Retina (tissue), 1 donor: ENCODE measurements around the gene WBP11.

Experiments used
- DNase-seq: peaks from one replicate; pipeline ENCODE4 v3.0.0-alpha.2; 2016

The WBP11 gene

DNA sequence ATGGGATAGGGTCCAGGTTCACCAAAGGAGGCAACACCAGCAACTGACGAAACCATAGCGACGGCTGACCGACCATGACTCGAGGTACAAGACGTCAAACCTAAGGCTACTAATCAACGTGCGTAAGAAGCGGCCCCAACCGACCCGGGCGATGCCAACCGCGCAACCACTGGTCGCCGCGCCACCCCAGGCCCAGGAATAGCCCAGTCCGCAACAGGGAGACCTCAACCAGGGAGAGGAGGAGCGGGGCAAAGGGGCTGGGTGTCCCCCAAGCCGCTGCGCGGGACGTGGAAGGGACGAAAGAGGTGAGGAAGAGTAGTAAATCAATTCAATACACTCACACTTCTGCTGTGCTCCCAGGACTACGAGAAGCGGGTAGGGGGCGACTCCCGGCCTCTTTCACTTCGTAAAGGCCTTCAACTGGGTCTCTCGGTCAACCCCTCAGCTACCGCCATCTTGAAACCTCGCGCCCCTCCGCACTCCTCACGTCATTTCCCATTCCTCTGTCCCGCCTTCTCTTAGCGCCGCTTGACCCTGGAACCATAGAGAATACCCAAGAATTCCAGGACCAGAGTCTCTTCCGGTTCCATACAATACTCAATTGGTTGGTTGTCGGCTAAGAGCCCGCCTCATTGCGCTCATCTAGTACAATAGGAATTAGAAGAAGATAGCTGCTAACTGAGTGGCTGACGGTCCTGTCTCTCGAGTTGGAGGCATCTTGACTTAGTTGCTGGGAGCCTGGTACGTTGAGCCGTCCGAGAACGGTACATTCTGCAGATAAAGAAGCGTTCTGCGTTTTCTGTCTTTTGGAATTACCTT lies at the start of gene WBP11, which contains the start of gene C12orf60:
WBP11 (minus strand) TSS at position 468 of the 819 bp plus-strand sequence. CDS start 2,095 bp downstream, outside the sequence.
C12orf60 (plus strand) TSS at position 660 of the 819 bp plus-strand sequence. CDS start 19,266 bp downstream, outside the sequence.
- DNase-seq: peak; percentile 96

DNA sequence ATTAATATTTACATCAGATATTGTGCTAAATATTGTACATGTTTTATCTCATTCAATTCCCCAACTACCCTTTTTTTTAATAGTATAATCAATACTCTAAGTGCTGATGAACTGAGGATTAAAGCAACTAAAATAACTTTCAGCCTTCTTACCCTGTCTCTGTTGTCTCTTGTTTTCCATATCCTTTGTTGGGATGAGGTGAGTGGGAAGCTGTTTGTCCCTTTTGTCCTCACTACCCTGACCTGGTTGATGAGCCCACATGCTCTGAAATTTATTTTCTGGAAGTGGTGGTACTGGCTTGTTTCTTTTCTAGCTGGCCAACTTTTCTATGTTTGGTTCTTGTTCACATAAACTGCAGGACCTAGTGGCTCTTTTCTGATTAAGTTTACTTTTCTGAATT lies 49.6 kb upstream of the WBP11 start:
- DNase-seq: no peak

DNA sequence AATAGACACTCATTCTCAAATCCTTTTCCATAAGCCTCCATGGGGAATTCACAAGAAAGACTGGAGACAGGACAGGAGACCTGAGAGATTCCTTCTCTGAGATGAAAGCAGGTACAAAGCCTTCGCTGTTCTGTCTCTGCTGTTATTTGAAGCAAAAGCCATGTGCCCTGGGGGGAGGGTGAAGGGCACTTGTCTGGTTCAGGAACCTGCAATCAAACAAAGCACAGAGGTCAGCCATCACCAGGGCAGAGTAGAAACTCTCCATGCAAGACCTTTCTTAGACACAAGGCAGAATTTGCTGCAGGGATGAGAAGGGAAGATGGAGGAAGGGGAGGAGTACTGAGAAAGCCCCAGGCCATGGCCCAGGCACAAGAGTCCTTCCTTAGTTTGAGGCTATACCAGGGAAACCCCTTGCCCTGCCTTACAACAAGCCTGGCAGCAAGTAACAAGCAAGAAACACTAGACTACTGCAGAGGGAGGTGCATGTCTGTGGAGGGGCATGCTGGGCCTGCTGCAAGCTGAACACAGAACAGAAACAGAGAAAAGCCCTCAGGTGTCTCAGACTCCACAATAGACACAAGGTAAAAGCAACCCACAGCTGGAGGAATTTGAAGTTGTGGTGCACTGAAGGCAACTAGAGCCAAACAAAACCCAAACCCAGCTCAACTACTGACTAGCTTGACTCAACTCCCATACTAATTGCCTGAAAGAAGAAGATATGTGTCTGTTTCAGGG lies 47.8 kb upstream of the WBP11 start:
- DNase-seq: no peak

DNA sequence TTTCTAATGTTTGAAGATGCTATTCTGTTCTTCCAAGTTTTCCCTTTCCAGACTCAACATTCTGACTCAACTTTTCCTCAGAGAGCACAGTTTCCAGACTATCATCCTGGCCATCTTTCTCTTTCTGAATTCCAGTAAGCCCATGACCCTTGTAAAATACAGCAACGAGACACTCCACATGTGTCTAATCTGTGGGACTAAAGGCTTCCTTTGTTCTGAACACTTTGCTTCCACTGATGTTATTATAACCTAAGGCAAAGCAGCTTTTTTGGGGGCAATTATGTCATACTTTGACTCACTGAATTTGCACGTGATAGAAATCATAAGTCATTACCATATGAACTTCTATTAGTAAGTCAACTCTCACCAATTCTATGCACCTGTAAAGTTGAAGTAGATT lies 46.4 kb upstream of the WBP11 start:
- no peak for DNase-seq

DNA sequence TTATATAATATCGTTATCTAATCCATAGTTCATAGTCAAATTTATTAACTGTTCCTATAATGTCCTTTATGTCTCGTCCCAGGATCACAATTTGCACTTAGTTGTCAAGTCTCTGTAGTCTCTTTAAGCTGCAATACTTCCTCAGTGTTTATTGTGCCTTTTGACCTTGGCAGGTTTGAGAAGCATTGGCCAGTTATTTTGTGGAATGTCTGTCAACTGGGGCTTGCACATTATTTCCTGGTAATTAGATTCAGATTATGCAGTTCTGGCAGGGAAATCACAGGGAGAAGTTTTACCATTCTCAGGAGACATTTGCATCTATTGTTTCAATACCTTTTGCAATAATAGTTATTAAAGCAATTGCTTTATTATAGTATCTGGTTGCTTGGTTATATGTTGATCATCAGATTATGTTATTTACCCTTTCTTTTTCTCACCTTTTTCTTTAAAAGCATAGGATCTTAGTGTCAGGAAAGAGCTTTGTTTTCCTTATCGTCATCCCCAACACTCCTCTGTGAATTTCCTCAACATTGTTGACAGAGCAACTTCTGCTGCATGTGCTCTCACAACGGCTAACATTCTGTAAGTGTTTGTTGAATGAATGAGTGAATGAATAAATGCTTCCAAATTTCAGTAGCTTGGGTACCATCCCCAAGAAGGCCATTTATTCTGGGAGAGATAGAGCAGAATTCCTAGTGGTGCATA lies 43.8 kb upstream of the WBP11 start:
- DNase-seq: no peak

DNA sequence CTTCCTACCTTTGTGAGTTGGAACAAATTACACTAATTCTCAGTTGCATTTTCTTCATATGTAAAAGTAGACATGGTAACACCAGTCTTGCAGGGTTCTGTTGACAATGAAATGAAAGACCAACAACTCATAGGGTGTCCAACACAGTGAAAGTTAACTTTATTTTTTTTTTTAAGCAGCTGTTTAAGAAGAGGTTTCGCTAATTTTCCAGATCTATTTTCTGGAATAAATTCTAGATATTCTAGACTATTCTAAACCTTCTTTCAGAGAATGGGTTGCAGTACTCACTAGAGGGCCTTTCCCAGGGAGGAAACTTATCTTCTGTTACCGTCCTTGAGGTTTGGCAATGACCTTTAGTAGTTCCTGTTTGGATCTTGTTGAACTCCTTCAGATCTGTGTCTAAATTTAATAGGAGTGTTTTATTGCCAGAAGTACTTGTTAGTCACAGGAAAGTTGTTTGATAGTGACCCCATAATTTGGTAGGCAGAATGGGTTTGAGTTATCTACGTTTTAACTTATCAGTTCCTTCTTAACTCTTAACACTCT lies 42.8 kb upstream of the WBP11 start:
- DNase-seq: no peak

DNA sequence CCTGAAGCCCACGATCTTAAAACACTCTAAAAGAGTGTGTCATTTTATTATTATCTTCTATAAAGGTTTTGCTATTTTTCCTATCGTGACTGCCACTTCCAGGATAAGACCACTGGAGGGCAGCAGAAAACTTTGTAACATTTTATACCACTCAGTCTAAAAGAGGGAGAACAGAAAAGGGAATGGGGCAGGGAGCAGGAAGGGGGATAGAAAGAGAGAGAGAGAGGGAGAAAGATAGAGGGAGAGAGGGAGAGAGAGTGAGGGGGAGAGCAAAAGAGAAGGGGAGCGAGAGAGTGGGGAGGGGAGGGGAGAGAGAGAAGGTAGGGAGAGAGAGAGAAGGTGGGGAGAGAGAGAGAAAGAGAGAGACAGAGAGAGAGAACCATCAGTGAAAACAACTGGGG lies 42.1 kb upstream of the WBP11 start:
- DNase-seq: peak; percentile 49

DNA sequence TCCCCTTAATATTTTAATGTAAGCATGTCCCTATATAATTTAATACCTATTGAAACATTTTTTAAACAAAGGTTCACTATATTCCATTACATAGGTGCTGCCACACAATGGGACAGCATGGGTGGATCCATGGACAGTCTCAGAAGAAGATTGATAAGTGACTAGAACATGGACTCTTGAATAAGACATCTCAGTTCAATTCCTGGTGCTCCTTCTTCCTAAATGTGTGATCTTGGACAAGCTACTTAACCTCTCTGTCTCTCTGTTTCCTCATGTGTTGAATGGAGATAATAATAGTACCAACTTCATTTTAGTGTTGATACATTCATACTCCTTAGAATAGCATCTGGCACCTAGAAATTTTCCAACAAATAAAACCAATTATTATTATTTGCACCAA lies 41.1 kb upstream of the WBP11 start:
- DNase-seq: no peak

DNA sequence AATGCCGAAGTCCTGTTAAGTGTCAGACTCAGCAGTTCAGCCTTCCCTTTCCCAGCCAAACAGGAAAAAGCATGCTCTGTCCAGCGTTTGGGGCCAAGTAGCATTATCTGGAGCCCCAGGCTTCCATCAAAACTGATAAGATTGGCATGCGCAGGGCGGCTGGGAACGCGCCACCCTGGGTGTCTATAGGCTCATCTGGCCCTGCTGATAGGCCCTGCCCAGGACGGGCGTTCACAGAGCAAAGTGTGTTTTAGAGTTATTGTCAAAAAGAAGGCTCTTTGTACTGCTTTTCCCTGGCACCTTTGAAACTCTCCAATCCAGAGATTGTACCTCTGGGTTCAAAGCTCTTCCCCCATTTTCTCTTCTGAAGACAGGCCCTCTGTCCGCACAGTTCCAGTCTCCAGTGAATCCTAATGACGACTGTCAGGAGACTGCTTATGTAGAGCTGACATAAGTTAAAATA lies 40.2 kb upstream of the WBP11 start, which contains the start of gene ART4:
ART4 (minus strand) TSS at position 102 of the 463 bp plus-strand sequence. CDS start 413 bp downstream, outside the sequence.
- DNase-seq: no peak

DNA sequence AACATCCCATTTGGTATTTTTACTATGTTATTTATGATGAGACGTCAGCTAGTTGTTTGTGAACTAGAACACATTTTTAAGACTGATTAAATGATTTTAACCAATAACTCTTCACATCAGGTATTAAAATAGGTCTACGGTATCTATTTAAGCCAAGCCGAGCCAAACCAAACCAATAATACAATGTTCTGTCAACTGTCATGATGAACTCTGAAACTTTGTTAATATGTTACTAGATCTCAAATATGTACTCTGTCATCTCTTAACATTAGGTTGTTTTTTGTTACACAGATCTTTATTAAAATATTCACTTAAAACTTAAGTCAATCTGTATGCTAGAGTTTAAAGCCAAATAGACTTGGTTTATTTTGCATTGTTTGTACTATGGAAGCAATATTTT lies 39.0 kb upstream of the WBP11 start:
- DNase-seq: no peak

DNA sequence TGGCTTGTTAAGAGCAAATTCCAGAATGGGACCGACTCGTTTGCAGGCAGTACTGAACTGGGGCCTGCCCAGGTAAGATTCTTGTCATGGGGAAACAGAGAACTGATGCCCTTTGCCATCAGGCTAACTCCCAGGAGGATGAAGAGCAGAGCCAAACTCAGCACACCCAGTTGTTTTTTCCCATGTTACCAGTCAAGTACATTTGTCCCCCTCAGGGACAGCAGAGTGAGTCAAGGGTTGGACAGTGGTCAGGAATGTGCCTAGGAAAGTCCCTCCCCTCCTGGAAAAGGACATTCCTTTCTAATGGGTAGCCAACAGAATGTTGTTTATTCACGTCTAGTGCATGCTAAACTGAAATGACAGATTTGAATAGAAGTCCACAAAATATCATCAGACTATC lies 38.5 kb upstream of the WBP11 start:
- no peak for DNase-seq

DNA sequence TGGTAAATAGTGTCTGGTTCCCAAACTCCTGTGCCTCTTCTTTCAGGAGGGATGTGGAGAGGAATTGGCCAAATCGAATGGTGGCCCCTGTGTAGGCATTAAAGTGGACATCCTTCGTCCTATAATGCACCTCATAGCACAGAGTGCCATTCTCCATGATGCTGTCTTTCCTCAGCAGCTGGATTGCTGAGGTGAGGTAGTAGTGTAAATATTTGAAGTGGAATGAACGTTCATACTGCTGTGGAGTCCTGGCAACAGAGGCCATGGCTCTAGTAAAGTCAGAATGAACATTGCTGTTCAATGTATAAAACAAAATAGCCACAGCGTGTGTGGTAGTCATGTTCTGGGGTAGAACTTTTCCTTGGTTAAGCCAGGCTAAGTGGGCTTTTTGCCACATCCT lies 37.3 kb upstream of the WBP11 start:
- DNase-seq: no peak

DNA sequence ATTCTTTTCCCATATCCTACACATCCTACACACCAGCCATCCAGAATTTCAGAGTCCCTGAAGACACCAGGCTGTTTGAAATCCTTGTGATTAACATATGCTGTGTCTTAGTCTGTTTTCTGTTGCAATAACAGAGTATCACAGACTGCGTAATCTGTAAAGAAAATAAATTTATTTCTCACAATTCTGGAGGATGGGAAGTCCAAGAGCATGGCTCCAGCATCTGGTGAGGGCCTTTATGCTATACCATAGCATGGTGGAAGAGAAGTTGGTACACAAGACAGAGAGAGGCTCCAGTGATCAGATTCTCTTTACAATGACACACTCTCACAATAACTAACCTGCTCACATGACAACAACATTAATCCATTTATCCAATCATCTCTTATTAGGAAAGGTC lies 36.0 kb upstream of the WBP11 start:
- DNase-seq: no peak

DNA sequence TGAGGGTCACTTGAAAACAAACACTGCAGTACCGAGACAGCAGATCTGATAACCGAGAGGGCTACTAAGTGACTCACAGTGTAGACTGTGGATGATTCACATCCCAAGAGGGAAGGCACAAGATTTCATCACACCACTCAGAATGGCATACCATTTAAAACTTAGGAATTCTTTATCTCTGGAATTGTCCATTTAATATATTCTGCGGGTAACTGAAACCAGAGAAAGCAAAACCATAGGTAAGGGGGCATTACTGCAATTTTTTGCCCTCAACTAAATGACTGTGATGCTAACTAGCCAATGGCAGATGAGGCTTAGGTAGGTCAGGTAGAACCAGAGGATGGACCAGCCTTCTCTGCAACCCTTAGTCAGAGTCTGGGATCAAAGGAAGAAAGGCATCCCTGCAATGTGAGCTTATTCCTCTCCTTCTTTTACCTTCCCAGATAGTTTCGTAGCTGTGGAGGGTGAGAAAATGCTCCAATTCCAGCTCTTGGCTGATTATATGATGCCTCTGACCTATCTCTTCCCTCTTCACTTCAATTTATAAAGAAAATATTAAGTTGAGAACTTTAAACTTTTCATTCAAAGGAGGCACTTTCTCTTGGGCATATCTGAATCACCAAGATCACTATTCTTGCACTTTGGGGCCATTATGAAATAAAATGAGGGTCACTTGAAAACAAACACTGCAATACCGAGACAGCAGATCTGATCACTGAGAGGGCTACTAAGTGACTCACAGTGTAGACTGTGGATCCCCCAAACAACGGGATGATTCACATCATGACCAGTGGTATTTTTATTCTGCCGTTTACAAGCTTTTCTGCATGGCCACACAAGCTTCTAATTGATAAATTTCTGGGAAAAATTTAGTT lies 33.3 kb upstream of the WBP11 start:
- no peak for DNase-seq

DNA sequence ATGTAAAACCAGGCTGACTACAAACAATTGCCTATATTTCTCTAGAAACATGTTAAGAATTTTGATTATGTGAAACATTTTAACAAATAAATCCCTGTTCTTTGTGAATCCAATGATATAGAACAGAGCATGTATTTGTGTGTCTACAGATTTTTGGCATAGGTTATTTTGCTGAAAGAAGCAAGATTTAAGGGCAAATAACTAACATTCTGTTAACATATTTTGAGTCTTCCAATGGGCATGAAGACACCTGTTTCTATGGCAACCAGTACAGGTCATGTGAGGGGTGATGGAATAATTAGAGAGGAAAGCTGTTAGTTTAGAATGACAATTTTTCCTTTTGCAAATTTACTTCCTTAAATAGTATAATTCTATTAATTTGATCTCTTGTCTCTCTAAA lies 31.2 kb upstream of the WBP11 start:
- DNase-seq: no peak

DNA sequence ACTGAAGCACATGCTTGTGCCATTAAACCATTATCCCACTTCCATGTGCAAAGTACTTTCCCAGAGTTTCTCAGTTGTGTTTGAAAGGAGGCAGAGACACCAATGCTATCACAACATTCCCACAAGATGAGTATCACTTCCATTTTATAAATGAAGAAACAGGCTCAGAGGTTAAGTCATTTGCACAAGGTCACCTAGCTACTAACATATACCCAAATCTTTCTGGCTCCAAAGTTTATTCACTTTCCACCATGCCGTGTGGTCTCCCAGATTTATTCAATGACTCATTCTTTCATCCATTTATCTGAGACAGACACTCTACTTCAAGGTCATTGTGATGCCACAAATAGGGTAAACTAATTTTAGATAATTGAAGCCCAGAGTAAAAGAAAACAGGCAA lies 30.7 kb upstream of the WBP11 start:
- no peak for DNase-seq

DNA sequence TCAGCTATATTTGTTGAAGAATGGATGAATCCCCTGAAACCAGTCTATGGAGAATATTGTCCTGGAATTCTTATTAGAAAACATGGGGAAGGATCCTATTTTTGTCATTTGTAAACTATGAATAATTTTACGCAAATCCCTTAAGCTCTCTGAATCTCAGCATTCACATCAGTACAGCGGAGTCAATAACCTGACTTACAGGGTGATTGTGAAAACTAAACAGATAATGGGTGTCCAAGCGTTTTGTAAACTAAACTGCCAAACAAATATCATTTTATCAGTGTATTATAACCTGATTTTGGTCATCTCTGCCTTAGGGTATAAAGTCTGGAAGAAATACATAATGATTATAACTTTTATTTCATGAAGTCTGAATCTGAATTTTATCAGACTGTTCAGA lies 30.1 kb upstream of the WBP11 start:
- no peak for DNase-seq

DNA sequence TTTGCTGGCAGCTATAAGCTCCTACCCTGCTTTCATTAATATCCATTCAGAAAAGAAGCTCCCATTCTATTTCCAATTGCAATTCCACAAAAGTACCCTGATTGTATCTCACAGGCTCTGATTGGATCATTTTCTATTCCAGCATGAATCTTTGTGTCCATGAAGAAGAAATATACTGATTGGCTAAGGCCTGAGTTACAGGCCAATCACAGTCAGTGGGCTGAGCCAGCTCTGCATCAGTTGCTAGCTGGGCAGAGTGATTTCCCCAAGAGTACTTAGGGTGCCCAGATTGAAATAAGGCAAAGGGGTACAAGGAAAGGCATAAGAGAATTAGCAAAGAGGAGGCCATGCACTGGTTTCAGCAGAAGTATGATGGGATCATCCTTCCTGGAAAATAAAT lies 25.6 kb upstream of the WBP11 start:
- no peak for DNase-seq

DNA sequence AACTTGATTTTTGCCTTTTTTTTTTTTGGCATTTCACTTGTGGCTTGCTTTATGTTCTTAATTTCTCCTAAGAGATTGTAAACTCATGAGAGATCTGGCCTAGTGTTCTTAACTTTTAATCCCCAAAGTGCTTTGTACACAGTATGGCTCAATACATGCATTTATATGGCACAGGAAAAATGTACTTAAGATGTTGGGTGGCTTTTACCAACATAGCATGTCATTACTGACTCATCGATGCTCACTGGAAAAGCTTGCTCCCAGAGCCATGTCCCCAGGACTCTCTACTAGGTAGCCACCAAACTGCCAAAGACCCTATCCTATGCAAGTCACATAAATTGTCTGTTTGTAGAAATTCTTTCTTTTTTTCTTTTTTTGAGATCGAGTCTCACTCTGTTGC lies 23.8 kb upstream of the WBP11 start:
- DNase-seq: no peak

DNA sequence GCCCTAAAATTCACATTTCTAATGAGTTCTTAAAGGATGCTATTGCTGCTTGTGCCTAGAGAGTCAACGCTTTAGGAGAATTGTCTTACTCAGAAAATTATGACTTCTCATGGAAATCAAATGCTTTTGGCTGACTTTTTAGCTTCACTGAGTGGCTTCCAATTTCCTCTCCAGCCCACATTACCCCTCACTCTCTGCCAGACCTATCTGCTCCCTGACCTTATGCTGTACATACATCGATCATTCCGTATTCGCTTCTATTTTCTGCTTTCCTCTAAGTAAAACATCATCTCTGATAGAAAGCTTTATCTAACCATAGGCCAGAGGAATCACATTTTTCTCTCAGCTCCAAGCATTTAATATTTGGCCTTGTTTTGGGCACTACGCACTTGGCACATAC lies 23.2 kb upstream of the WBP11 start:
- DNase-seq: no peak

DNA sequence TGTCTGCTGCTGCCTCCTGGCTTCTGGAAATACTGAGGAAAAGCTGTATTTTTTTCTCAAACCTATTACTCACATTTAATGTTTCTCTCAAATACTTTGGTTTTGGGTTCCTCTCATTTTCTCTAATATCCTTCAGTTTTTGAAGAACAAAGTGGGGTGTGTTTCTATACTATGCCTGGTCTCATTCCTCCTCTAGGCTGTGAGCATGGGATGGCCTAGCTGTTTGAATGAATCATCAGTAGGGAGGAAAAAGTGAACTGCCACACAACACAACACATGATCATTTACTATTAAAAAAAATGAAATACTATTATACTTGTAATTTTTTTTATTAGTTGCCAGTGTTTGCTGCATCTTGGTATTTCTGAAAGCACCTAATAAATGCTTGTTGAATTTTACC lies 22.0 kb upstream of the WBP11 start:
- DNase-seq: no peak

DNA sequence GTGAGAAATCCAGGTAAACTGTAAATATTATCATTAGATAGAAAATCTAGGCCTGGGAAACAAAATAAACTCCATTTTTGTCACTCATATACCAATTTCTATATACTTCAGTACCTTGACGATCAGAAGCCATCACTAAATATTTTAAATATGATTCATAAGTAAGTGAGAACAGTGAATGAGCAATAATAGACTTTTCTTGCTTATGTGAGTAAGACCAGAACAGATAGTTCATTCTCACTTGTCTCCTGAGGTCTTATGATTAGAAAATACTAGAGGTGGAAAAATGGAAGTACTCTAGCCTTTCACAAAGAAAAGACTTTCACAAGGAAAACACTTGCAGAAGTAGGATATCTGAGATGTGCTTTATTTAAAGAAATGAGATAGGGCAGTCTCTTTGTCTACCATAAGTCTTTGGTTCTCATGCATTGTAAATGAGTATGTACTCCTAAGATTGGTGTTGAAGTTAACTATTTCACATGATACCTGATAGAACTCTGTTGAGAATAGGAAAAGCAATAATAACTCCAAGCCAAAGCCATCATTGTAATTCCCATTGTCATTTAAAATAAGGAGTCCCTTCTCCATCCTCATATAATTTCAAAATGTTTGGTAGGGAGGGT lies 20.8 kb upstream of the WBP11 start:
- no peak for DNase-seq
